T-helper 9 cell (primary cell): Measurements from ENCODE around the gene FHIT.

Source experiments
- DNase-seq: peaks from one replicate; pipeline ENCODE4 v3.0.0-alpha.2; 2020

Gene FHIT

DNA sequence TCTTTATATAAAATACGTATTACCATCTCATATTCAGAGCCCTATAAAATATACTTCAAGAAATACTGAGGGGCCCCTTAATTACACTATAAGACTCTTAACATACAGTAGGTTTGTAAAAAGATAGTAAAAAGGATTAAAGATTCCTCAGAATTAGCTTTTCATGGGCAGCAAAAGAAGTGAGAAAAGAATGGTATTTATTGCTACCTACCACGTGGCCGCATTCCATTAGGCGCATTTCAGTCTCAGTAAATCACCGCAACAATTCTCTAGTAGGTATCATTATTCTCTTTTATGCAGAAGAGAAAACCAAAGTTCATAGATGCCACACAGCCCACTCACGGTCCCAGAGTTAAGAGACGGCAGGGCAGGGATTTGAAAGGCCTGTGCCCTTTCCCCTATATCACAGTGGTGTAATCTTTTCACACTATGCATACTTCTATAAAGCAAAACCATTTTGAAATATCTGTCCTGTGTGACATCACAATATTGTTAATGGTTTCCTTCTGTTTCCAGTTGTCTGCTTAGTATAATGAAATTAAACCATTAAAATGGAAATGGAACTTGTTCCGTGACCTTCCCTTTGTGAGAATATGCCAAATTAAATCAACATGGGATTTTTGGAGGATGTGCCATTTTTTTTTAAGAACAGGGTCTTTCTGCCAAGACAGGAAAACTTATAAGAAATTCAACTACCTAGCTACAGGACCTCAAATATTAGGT, 1072.2 kb downstream of the FHIT start:
- no peak for DNase-seq

DNA sequence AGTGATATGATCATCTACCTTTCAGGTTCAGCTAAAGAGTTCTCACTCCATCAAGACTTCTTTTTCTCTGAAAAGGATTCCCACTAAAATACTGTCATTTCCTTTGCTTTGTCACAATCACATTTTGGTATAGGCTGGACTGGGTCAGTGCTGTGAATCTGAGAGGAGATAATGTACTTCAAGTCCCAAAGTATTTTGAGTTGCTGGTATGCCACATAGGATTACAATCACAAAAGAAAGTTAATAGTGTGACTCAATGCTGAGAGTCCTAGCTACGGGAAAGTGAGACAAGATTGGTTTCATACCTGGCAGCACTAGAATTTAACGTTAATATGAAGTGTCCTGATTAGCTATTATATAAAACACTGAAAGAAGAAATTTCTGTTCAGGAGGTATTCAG, 1073.5 kb downstream of the FHIT start:
- no peak for DNase-seq

GRCh38 chr3:60176614-60177013, 1074.6 kb downstream of the FHIT start:
- no peak for DNase-seq

DNA sequence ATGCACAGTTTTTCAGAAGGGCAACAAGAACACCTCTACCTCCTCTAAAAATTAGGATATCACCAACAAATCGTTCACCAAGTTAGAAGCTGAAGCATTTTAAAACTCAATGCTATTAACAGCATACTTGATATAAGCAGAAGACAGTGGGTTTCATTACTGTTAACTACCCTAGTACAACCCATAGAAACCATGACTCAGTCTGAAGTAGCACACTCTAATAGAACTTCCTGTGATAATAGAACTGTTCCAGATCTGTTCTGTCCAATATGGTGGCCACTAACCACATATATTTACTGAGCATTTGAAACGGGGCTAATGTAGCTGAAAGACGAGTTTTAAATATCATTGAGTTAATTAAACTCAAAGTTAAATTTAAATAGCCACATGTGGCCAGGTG, 1075.6 kb downstream of the FHIT start:
- no peak for DNase-seq

- no peak for DNase-seq
Observed at GRCh38 chr3:60169755-60170154, 1081.5 kb downstream of the FHIT start.

- no peak for DNase-seq
Observed at GRCh38 chr3:60167186-60167585, 1084.1 kb downstream of the FHIT start.

- DNase-seq = no peak
Observed at GRCh38 chr3:60160822-60161748, 1090.2 kb downstream of the FHIT start.

GRCh38 chr3:60160111-60160821, 1091.0 kb downstream of the FHIT start:
- no peak for DNase-seq

GRCh38 chr3:60158035-60158434, 1093.2 kb downstream of the FHIT start:
- no peak for DNase-seq

DNA sequence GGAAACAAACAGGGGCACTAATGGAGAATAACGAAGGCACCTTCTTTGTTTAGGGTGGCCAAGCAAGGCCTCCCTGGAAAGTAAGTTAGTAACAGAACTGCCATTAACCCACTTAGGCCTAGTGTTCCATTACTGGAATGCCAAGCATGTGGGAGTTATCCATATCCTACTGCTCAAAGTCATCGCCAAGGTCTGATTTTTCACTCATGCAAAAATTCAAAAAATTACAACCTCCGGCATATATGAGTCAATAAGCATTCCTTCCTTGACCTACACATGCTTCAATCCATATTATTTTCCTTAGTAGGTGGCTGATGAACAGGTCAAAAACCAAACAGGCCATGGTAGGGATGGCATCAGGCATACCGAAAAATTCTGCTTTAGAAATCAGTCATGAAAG, 1097.2 kb downstream of the FHIT start:
- no peak for DNase-seq

DNA sequence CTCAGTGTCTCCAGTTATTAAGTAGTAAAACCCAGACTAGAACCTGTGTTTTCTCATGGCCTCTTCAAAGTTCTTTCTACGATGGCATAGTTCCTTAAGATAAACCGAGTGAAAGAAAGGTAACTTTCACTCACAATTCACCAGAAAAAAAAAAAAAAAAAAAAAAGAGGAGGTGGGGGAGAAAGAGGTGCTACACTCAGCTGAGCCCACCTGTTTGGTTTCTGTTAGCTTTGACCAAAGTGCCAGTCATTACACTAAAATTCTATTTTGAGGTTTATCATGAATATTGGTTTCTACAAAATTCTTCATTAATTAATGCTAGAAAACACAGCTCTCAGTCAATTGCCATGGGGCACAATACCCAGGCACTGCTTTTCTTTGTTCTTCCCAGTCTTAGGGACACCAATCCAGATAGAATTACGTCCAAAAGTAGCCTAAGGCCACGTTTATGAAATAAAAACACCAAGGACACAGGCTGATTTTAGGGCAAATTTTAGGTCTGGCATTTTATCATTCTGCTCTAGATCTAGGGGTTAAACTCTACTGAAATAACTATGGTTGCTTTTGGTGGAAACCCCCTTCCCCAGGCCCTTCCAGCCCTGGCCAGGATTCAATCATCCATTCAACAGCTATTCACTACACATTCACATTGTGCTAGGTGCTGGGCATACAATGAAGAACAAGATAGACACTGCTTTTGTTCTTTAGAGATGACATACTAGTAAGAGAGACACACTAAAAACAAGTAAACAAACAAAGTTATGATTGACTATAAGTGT, 1097.8 kb downstream of the FHIT start:
- DNase-seq = no peak

DNA sequence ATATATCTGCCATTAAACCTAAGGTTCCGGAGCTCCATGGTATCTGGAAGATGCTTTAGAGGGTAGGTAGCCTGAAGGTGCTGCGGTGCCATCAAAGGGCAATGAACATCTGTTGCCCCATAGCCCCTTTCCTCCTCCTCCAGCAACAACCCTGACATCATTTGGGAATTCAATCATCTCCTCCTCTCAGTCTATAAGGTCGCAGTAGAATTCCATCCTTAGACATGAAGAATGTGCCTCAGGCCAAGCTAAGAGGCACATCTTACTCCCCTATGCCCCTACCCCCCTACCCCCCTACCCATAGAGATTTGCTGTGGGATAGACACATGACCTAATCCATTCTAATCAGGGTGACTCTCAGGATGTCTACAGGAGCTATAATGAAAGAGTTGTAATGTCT, 1101.8 kb downstream of the FHIT start:
- no peak for DNase-seq

DNA sequence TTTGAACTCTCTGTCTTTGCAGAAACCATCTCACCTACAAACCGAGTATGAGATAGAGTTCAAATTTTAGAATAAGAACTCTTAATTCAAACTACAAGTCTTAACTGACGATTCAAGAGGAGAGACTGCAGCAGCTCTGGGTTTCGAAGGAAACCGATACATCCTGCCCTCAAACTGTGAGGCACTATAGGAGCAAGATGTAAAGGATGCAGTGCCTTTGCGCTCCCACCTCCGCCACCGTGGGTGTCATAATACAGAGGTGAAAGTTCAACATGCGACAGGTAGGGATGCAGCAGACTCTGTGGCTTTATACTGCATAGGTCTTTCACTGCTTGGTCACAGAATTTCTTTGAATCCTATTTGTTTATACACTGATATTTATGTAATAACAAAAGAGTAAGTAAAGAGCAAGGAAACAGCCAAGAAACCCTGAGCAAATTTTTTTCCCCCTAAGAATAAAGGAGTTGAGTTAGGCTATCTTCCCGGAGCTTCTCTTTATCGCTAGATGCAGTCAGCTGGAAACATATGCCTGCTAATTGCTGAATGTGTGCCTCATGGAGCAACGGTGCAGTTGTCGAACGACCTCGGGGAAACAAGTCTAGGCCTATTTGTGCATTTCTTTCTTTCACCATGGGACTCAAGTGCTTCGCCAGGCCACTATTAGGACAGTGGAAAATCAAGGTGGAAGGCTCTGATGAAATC, 1103.9 kb downstream of the FHIT start:
- no peak for DNase-seq

DNA sequence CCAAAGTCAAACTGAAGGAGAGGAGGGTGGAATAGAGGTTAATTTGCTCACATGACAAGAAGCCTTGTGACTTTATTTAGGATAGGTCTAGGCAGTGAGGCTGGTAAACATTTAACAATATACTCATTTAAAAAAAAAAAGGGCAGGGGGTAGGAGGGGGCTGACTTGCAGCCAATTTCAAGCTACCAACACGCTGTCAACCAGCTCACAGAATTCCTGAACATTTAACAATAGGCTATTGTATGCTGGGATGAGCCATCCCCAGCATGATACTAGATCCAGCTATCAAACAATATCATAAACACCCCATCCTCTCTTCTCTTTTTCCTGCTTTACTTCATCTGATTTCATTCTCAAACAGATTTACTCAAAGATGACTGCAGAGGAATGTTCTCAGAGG, 1105.1 kb downstream of the FHIT start:
- no peak for DNase-seq

DNA sequence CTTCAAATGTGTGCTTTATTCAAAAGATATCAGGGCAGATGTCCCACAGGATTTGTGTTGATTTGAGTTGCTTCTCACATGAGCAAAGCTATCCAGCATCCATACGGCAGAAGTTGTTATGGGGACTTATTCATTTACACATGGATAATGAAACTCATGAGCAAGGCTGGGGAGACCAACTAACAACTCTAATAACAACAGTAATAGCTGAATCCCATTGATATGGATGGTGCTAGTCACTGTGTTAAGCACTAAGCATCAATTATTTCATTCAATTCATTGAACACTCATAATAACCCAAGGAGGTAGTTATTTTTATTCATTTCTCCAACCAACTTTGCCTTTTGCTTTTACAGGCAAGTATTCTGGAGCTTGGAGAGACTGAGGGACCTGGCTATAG, 1107.2 kb downstream of the FHIT start:
- no peak for DNase-seq

DNA sequence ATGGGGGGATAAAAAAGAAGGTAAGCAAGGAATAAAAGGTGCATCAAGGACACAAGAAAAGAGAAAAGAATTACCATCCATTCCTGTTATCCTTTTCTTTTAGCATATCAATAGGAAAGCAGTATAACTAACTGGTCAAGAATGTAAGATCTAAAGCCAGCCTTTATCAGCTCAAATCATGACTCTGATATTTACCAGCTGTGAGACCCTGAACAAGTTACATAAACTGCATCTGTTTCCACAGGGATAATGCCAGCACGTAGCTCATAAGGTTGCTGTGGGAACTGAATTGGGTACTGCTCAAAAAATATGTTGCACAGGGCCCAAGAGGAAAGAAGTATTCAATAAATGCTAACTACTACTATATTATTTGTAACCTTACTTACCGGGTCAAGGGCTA, 1109.2 kb downstream of the FHIT start:
- DNase-seq = no peak

- no peak for DNase-seq
Observed at GRCh38 chr3:60140160-60140559, 1111.1 kb downstream of the FHIT start.

DNA sequence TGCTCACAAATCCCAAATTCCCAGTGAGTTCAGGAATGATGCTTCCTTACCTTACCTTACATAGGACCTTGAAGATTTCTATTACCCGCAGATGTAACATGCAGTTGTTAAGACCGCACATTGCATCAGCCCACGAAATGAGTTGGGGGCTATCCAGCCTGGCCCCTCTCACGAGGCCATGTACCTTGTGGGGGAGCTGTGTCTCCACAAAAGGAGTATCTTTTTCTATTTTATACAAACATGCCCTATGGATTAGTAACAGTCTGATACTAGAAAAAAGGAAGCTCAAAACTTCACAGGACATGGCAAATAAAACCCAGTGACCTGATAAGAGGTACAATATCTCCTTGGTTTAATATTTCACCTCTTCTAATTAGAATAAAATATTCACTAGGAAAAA, 1114.7 kb downstream of the FHIT start:
- no peak for DNase-seq

- no peak for DNase-seq
Observed at GRCh38 chr3:60135474-60135873, 1115.8 kb downstream of the FHIT start.

GRCh38 chr3:60133269-60134162, 1117.7 kb downstream of the FHIT start:
- DNase-seq = no peak

DNA sequence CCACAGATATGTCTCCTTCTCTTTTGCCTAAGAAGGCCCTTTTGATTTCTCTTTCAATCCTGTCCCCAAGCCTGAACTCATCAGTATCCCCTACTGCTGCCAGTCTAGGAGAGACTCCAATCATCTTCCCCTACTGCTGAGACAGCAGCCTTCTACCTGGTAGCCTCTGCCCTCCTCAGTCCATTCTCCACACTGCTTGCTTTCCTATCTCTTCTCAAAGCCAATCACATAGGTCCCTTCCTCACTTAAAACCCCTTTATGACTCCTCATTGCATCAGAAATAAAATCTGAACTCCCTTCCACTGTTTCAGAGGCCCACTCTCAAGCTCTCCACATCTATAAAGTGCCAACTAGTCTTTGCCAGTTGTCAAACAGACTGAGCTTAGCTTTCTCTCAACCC, 1119.6 kb downstream of the FHIT start:
- DNase-seq = no peak
